Transverse colon (tissue), 4 donors: Measurements from ENCODE around the gene TBC1D2B.

Source experiments
- CTCF ChIP-seq, 5 experiments: fragments of 200-600 bp in 3 of 5; fragments of 450-650 bp in 2 of 5; sonication (generic) in 3 of 5; IDR thresholded peaks; 1 replicate in 2 of 5; 2 replicates in 3 of 5; pipeline ENCODE4 v1.5.1; 2016 to 2017; ENCODE audit warnings: antibody characterized with exemption in 5 of 5, inconsistent platforms in 3 of 5, mild to moderate bottlenecking in 2 of 5, moderate library complexity in 1 of 5
- POLR2A ChIP-seq: fragments of 450-650 bp; IDR thresholded peaks from one replicate; pipeline ENCODE4 v1.6.1; 2016; ENCODE audit warnings: antibody characterized with exemption, mild to moderate bottlenecking, moderate library complexity
- POLR2AphosphoS5 ChIP-seq, 3 donors: sonication (generic); formaldehyde crosslinking; IDR thresholded peaks; one replicate each; pipeline ENCODE4 v1.6.1; 2016; ENCODE audit warnings: antibody characterized with exemption in 3 of 3

- TF ChIP-seq POLR2A (no peak), CTCF (IDR thresholded peaks at IDR 0.05) (no peak), POLR2AphosphoS5 (IDR thresholded peaks at IDR 0.05) (peak in 1 of 3 donors; percentile 21)
Observed at GRCh38 chr15:78103406-78104118, 26.1 kb upstream of the TBC1D2B start.
